ENCODE measurements around the gene ELMO1. TPM values are rescaled to one million over a fixed set of nuclear protein-coding genes. Genes with fewer than 3 reads are reported as not detected.
A peak's percentile ranks its signal among the peaks of the same experiment; 100 is the strongest.

ELMO1 gene
- total RNA-seq, 1 donor from 2014 or later = 112 TPM

DNA sequence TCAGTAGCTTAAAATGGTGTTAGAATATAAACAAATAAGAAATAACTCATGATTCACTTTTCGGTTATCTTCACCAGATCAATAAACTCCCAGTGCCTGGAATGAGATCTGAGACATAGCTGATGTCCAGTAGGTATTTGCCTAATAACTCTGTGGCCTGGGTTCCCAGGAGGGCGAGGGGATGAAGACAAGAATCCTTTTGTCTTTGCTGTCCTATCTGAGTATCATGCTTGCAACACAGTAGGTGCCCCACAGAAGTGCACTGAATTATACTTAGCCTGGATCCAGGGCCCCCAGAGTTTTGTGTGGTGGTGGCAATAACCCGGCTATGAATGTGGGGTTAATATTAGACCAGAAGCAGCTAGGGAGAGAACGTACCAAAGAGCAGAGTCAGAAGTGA is 374.3 kb downstream of the ELMO1 start:
- no peaks in the 10 kb centered on the region for H3K27me3 Mint-ChIP-seq (ENCODE audit: low read depth)
- H3K4me3 Mint-ChIP-seq (ENCODE audit: low read depth) = no peak overlapping the region
- peaks cover 29% of the 10 kb centered on the region for H3K36me3 Mint-ChIP-seq (ENCODE audit: low read depth)
- intact Hi-C loops (cut with micrococcal nuclease) = loop anchor here (5.0 kb wide), 1 partner anchor 38 kb away; no protein-coding TSS in a partner anchor
- no peak overlapping the region for H3K27ac Mint-ChIP-seq
- no peaks in the 10 kb centered on the region for H3K9me3 Mint-ChIP-seq
- DNase-seq (ENCODE audit: low spot score) = no peak
- H3K4me1 Mint-ChIP-seq (ENCODE audit: low read depth) = peaks cover 30% of the 10 kb centered on the region

DNA sequence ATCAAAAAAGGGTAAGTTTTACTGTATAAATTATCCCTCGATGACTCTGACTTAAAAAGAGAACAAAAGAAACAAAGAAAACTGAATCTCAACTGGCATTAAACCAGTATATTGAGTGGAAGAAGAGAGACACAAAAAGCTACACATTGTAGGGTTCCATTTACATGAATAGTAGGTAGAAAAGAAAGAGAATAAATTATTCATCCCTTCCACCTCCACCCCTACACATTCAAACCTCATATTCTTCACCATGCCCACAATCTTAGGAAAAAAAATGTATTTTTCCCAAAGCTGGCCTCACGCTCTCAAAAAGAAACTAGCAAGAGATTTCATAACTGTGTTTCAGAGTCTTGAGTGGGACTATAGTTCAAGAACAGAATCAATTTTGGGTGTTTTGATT is 377.5 kb downstream of the ELMO1 start:
- Mint-ChIP-seq H3K4me3 (ENCODE audit: low read depth) (no peak overlapping the region), H3K27ac (peak overlapping the region; percentile 44)

DNA sequence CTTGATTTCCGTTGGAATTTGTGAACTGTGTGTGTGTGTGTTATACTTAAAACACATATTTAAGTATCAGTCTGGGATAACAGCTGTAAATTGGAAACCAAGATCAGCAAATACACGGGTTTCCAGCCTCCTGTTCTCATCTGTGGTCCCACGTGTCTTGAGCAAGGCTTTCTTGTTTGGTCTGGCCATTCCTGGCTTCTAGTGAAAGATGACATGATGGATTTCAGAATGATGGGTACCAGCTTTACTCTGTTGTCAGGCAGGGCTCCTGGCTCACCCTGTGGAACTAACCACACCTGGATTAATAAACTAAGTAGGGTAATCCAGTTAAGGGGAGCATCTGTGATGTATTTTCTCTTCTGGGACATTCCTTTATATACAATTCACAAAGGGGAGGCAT is 378.2 kb downstream of the ELMO1 start:
- intact Hi-C loops (cut with micrococcal nuclease) = loop anchor here (5.0 kb wide), 1 partner anchor 42 kb away; no protein-coding TSS in a partner anchor
- Mint-ChIP-seq H3K36me3 (ENCODE audit: low read depth) (peaks cover 35% of the 10 kb centered on the region), H3K4me1 (ENCODE audit: low read depth) (peaks cover 39% of the 10 kb centered on the region), H3K9me3 (no peaks in the 10 kb centered on the region), H3K4me3 (ENCODE audit: low read depth) (no peak overlapping the region), H3K27me3 (ENCODE audit: low read depth) (no peaks in the 10 kb centered on the region), H3K27ac (peak overlapping the region; percentile 13)
- DNase-seq (ENCODE audit: low spot score) = no peak

More for the DNA sequence above, 377.5 kb downstream of the ELMO1 start:
- Mint-ChIP-seq H3K27me3 (ENCODE audit: low read depth) (no peaks in the 10 kb centered on the region), H3K4me1 (ENCODE audit: low read depth) (peaks cover 36% of the 10 kb centered on the region), H3K9me3 (no peaks in the 10 kb centered on the region), H3K36me3 (ENCODE audit: low read depth) (peaks cover 30% of the 10 kb centered on the region)
- intact Hi-C loops (cut with micrococcal nuclease) = loop anchor here (5.0 kb wide), 1 partner anchor 41 kb away; no protein-coding TSS in a partner anchor
- DNase-seq (ENCODE audit: low spot score) = no peak

DNA sequence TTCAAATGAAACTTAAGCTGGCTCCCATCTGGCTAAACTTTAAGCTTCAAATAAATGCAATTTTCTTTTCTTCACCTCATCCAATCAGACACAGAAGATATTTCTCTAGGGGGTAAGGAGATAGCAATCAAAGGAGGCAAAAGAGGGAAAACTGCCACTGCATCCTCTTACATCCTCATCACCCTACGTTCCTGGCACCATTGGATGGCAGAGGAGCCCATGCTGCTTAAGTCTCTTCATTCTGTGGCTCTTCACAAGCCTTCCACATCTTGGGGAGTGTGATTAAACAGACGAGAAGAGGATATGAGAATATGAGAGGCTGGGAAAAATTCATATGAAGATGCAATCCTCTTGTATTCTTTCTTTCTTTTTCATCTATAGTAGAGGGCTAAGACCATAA is 378.6 kb downstream of the ELMO1 start:
- Mint-ChIP-seq H3K9me3 (no peaks in the 10 kb centered on the region), H3K36me3 (ENCODE audit: low read depth) (peaks cover 39% of the 10 kb centered on the region), H3K27ac (no peak overlapping the region), H3K4me1 (ENCODE audit: low read depth) (peaks cover 43% of the 10 kb centered on the region), H3K27me3 (ENCODE audit: low read depth) (no peaks in the 10 kb centered on the region), H3K4me3 (ENCODE audit: low read depth) (no peak overlapping the region)
- intact Hi-C loops (cut with micrococcal nuclease) = loop anchor here (5.0 kb wide), 1 partner anchor 42 kb away; no protein-coding TSS in a partner anchor
- no peak for DNase-seq (ENCODE audit: low spot score)

DNA sequence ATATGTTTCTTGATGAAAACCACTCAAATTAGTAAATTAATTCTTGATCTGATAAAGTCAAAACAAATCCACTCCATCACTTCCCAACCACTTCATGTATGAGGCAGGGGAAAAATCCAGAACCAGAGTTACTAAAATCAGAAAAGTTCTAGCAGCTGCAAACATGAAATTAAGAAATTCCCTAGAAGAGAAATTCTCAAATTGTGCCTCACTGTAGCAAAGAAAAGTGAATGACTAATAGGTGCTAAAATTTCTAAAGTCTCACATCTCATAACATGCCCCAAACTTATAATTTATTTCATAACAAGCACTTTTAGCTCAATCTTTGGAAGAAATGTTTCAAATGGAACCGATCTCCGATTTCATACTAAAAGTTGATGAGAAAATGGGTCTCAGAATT is 379.3 kb downstream of the ELMO1 start:
- no peak for DNase-seq (ENCODE audit: low spot score)
- Mint-ChIP-seq H3K27me3 (ENCODE audit: low read depth) (no peaks in the 10 kb centered on the region), H3K4me3 (ENCODE audit: low read depth) (no peak overlapping the region), H3K4me1 (ENCODE audit: low read depth) (peaks cover 48% of the 10 kb centered on the region), H3K9me3 (no peaks in the 10 kb centered on the region), H3K27ac (peak overlapping the region; percentile 62), H3K36me3 (ENCODE audit: low read depth) (peaks cover 37% of the 10 kb centered on the region)
- intact Hi-C loops (cut with micrococcal nuclease) = loop anchor here (5.0 to 10.0 kb wide), 4 partner anchors 107 to 387 kb away; no protein-coding TSS in a partner anchor

DNA sequence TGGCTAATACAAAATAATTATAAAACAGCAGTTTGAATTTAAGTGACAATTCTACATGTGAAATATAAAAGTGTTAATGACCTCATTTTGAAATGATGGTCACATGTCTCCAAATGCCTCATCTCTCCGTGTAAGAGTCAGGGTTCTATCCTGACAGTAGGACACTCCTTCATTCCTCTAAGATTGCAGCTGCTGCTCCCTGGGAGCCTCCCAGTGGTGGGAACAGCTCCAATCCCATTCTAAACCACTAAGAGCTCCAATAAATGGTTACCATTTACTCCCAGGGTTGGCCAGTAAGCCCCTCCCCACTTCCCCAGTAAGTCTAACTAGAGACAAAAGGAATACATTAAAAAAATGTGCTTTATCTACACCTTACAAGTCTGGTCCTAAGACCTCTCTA is 379.8 kb downstream of the ELMO1 start:
- Mint-ChIP-seq H3K27me3 (ENCODE audit: low read depth) (no peaks in the 10 kb centered on the region), H3K9me3 (no peaks in the 10 kb centered on the region), H3K4me1 (ENCODE audit: low read depth) (peaks cover 50% of the 10 kb centered on the region), H3K36me3 (ENCODE audit: low read depth) (peaks cover 37% of the 10 kb centered on the region), H3K4me3 (ENCODE audit: low read depth) (no peak overlapping the region), H3K27ac (peak overlapping the region; percentile 62)
- intact Hi-C loops (cut with micrococcal nuclease) = loop anchor here (5.0 to 10.0 kb wide), 4 partner anchors 107 to 387 kb away; no protein-coding TSS in a partner anchor
- DNase-seq (ENCODE audit: low spot score) = no peak

DNA sequence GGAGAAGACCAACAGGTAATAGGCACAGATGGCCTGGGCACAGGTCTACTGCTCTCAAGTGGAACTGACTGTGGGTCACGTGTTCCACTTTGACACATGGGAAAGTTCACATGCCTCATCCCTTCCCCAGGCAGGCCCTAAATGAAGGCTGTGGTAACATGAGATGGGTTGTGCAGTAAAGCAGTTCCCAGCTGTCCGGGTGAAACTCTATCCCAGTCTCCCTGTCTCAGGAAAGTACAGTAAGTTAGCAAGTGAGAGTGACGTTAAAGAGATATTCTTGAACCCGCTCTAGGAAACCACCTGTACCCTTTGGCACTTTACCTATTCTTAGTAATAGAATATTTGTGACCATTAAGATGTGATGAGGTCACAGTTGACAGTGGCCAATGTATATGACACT is 380.6 kb downstream of the ELMO1 start:
- Mint-ChIP-seq H3K4me1 (ENCODE audit: low read depth) (peaks cover 55% of the 10 kb centered on the region), H3K4me3 (ENCODE audit: low read depth) (no peak overlapping the region), H3K36me3 (ENCODE audit: low read depth) (peaks cover 41% of the 10 kb centered on the region), H3K9me3 (no peaks in the 10 kb centered on the region), H3K27ac (no peak overlapping the region), H3K27me3 (ENCODE audit: low read depth) (no peaks in the 10 kb centered on the region)
- intact Hi-C loops (cut with micrococcal nuclease) = loop anchor here (5.0 to 10.0 kb wide), 4 partner anchors 106 to 386 kb away; no protein-coding TSS in a partner anchor
- no peak for DNase-seq (ENCODE audit: low spot score)

DNA sequence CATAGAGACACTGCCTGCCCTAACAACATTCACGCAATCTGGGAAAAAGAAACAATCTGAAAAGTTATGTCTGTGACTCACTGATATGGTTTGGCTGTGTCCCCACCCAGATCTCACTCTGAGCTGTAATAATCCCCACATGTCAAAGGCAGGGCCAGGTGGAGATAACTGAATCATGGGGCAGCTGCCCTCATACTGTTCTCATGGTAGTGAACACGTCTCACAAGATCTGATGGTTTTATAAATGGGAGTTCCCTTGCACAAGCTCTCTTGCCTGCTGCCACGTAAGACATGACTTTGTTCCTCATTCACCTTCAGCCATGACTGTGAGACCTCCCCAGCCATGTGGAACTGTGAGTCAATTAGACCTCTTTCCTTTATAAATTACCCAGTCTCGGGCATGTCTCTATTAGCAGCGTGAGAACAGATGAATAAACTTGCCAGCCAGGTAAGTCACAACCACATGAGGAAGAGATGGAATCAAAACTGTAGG is 382.8 kb downstream of the ELMO1 start:
- Mint-ChIP-seq H3K27ac (peak overlapping the region; percentile 86), H3K27me3 (ENCODE audit: low read depth) (no peaks in the 10 kb centered on the region), H3K36me3 (ENCODE audit: low read depth) (peaks cover 34% of the 10 kb centered on the region), H3K4me3 (ENCODE audit: low read depth) (no peak overlapping the region), H3K9me3 (no peaks in the 10 kb centered on the region), H3K4me1 (ENCODE audit: low read depth) (peaks cover 50% of the 10 kb centered on the region)
- DNase-seq (ENCODE audit: low spot score) = no peak
- intact Hi-C loops (cut with micrococcal nuclease) = loop anchor here (2.0 to 10.0 kb wide), 5 partner anchors 33 to 384 kb away; no protein-coding TSS in a partner anchor

DNA sequence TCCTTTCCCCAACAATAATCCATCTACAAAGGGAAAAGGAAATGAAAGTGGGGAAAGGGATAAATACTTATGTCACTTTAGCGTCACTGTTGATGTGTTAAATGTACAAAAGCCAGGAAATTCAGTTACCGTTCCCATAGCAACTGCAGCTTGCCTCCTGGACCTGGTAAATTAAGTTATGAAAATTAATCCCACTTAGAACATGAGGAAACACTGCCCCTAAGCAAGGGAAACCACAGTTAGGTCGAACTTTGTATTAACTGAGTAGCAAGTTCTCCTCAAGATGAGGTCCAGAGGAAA is 386.2 kb downstream of the ELMO1 start:
- peaks cover 26% of the 10 kb centered on the region for H3K36me3 Mint-ChIP-seq (ENCODE audit: low read depth)
- peaks cover 35% of the 10 kb centered on the region for H3K4me1 Mint-ChIP-seq (ENCODE audit: low read depth)
- intact Hi-C loops (cut with micrococcal nuclease) = loop anchor here (10.0 kb wide), 1 partner anchor 282 kb away; no protein-coding TSS in a partner anchor
- H3K27ac Mint-ChIP-seq = no peak overlapping the region
- DNase-seq (ENCODE audit: low spot score) = no peak
- no peaks in the 10 kb centered on the region for H3K9me3 Mint-ChIP-seq
- H3K4me3 Mint-ChIP-seq (ENCODE audit: low read depth) = no peak overlapping the region
- no peaks in the 10 kb centered on the region for H3K27me3 Mint-ChIP-seq (ENCODE audit: low read depth)

DNA sequence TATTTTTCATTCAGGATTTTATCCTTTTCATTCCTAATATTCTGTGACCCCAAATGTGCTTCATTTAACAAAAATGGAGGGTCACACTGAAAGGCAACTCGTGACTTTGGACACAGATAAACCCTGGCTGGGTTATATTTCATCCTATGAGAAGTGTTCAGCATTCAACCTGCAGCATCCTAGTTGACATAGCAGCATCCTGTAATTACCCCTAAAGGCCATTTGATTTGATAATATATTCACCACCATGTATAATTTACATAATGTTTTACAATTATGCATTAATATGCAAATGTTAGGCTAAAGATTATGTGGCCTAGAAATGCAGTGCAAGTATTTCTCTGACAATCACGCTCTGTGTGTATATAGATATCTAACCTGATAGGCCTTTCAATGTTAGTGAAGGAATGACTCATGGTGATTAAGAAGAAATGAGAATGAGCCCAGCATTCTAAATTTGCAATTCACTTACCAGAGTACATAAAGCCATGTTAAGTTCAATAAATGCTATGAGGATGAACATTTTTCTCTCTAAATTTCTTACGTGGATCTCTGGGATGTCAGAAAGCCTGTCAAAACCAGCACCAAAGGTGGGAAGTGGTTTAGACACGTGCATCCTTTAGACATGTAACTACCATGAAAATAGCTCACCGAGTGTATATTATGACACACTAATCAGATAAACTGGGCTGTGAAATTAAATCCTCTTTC is 386.7 kb downstream of the ELMO1 start:
- no peak overlapping the region for H3K27ac Mint-ChIP-seq
- H3K9me3 Mint-ChIP-seq = no peaks in the 10 kb centered on the region
- intact Hi-C loops (cut with micrococcal nuclease) = loop anchor here (10.0 kb wide), 1 partner anchor 283 kb away; no protein-coding TSS in a partner anchor

DNA sequence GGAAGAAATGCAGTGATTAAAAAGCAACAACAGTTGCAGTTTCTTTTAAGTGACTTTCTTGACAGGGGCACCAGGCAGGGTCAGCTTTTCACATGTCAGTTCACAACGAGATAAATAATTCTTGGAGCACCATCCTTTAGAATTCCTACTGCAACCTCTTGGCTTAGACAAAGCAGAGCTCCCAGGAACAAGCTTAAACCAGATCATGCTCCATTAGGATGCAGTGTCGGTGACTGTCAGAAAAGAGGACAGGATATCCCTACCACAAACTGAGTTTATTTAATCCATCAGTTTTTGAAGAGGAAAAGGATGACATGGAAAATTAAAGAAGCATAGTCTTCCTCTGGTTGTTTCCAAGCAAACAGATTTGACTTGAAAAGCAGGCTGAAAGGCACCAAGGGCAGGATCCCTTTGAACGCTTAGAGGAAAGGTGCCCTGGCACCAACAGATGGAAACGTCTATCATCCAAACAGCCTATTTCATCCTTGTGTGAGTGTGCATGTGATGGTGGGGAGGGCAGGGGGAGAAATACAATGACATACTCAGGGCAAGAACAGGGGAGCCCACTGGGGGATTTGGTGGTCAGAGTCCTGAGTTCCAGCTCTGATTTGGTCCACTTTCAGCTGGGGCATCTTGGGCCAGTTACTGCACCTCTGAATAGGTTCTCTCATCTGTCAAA is 392.3 kb downstream of the ELMO1 start:
- no peaks in the 10 kb centered on the region for H3K4me1 Mint-ChIP-seq (ENCODE audit: low read depth)
- no peak overlapping the region for H3K4me3 Mint-ChIP-seq (ENCODE audit: low read depth)
- H3K9me3 Mint-ChIP-seq = no peaks in the 10 kb centered on the region
- intact Hi-C loops (cut with micrococcal nuclease) = no loop called here
- no peak for DNase-seq (ENCODE audit: low spot score)
- H3K27ac Mint-ChIP-seq = no peak overlapping the region
- H3K36me3 Mint-ChIP-seq (ENCODE audit: low read depth) = peaks cover 26% of the 10 kb centered on the region
- no peaks in the 10 kb centered on the region for H3K27me3 Mint-ChIP-seq (ENCODE audit: low read depth)

More for the DNA sequence above, 386.7 kb downstream of the ELMO1 start:
- Mint-ChIP-seq H3K36me3 (ENCODE audit: low read depth) (peaks cover 26% of the 10 kb centered on the region), H3K4me3 (ENCODE audit: low read depth) (no peak overlapping the region), H3K4me1 (ENCODE audit: low read depth) (peaks cover 35% of the 10 kb centered on the region), H3K27me3 (ENCODE audit: low read depth) (no peaks in the 10 kb centered on the region)
- no peak for DNase-seq (ENCODE audit: low spot score)

DNA sequence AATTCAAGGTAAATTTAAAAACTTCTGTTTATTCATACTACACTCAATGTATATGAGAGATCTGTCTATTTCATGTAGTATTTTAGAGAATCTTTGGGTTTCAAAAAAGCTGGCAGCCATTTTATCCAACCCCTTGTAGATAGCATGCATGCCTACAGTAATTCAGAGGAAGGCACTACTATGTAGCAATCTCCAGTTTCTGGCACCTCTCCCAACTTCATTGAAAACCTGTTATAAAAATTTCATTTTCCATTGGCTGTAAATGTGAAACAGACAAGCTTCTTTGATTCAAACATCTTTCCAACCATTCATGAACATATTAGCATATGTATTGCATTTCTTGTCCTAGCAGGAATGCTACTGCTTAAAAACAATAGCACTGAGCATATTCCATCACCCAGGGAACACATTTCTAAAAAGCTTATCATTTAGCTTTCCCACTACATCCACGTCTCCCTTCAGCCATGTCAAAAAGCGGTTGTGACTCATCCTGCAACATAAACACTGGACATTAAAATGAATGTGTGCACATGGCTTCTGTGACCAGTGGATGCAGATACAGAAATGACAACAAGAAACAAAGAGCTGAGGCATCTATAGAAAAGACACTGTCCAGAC is 393.9 kb downstream of the ELMO1 start:
- no peak overlapping the region for H3K4me3 Mint-ChIP-seq (ENCODE audit: low read depth)
- no peaks in the 10 kb centered on the region for H3K27me3 Mint-ChIP-seq (ENCODE audit: low read depth)
- DNase-seq (ENCODE audit: low spot score) = no peak
- no peaks in the 10 kb centered on the region for H3K9me3 Mint-ChIP-seq
- peaks cover 2% of the 10 kb centered on the region for H3K4me1 Mint-ChIP-seq (ENCODE audit: low read depth)
- intact Hi-C loops (cut with micrococcal nuclease) = no loop called here
- H3K27ac Mint-ChIP-seq = no peak overlapping the region
- H3K36me3 Mint-ChIP-seq (ENCODE audit: low read depth) = peaks cover 27% of the 10 kb centered on the region
